ENCODE measurements around the gene TBCD. TPM values are rescaled to one million over a fixed set of nuclear protein-coding genes. Genes with fewer than 3 reads are reported as not detected.

TBCD gene
- total RNA-seq, 1 donor: 22.5 TPM

DNA sequence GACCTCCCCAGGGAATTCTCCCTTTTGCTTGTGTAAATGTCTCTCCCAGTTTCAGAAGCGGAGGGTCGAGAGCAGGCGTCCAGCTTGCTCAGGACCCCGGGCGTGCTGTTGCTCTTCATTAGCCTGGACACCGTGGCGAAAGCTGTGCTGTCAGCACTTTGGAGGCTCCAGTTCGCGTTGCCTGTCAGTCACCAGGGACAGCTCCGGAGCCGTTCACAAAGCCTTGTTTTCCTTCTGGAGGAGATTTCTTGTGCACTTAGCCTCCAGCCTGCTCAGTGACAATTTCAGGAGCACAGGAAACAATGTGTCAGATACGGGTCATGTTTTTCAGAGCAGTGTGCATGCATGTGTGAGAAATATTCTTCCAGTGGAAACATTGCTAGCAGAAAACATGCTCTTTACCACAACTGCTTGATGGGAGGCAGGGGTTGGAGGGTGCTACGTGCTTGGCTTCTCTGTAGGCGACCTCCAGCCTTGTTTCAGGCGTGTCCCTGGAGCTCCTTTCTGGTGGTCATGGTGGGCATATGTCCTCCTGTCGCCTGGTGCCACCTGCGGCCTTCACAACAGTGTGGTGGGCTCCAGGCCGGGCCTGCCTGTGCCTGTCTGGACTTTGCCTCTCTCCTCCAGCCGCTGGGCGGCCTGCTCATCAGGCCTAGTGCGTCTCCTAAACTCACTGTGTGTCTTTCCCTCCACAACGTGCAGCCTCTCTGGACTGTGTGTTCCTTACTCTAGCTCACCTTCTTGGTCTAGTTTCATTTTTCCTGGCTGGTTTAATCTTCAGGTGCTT is 59.0 kb downstream of the TBCD start:
- no peak for DNase-seq (ENCODE audit: low read depth)

DNA sequence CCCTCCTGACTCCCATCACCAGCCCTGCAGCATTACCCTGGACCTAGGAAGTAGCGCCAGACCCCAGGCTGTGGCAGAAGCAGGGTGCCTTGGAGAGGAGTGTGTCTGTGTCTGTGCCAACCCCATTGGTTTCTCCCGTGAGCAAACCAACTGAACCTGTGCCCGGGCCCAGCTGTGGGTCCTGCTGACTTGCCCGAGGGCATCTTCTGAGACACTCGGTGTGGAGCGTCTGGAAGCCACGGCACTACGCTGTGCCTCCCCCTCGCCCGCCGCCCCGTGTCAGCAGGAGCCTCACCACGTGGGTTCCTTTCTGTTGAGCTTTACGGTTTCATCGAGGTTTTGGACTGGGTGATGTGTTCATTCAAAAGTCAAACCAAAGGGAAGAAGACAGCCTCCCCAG is 60.2 kb downstream of the TBCD start:
- no peak for DNase-seq (ENCODE audit: low read depth)
- TF ChIP-seq, protein P1, sequence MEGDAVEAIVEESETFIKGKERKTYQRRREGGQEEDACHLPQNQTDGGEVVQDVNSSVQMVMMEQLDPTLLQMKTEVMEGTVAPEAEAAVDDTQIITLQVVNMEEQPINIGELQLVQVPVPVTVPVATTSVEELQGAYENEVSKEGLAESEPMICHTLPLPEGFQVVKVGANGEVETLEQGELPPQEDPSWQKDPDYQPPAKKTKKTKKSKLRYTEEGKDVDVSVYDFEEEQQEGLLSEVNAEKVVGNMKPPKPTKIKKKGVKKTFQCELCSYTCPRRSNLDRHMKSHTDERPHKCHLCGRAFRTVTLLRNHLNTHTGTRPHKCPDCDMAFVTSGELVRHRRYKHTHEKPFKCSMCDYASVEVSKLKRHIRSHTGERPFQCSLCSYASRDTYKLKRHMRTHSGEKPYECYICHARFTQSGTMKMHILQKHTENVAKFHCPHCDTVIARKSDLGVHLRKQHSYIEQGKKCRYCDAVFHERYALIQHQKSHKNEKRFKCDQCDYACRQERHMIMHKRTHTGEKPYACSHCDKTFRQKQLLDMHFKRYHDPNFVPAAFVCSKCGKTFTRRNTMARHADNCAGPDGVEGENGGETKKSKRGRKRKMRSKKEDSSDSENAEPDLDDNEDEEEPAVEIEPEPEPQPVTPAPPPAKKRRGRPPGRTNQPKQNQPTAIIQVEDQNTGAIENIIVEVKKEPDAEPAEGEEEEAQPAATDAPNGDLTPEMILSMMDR (IDR thresholded peaks at IDR 0.05; ENCODE audit: insufficient read depth, low read depth, low read length): no peak
- H3K4me3 ChIP-seq (ENCODE audit: low read depth, low read length): no peak overlapping the region

More for the DNA sequence above, 59.0 kb downstream of the TBCD start:
- H3K4me3 ChIP-seq (ENCODE audit: low read depth, low read length): no peak overlapping the region
- TF ChIP-seq, protein P1 (IDR thresholded peaks at IDR 0.05; ENCODE audit: insufficient read depth, low read depth, low read length): no peak

DNA sequence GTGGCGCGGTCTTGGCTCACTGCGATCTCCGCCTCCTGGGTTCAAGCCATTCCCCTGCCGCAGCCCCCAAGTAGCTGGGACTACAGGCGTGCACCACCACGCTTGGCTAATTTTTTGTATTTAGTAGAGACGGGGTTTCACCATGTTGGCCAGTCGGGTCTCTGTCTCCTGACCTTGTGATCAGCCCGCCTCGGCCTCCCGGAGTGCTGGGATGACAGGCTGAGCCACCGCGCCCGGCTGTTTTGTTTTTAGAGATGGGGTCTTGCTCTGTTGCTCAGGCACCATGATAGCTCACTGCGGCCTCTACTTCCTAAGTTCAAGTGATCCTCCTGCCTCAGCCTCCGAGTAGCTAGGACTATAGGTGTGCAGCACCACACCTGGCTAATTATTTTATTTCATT is 60.7 kb downstream of the TBCD start:
- DNase-seq (ENCODE audit: low read depth): no peak

DNA sequence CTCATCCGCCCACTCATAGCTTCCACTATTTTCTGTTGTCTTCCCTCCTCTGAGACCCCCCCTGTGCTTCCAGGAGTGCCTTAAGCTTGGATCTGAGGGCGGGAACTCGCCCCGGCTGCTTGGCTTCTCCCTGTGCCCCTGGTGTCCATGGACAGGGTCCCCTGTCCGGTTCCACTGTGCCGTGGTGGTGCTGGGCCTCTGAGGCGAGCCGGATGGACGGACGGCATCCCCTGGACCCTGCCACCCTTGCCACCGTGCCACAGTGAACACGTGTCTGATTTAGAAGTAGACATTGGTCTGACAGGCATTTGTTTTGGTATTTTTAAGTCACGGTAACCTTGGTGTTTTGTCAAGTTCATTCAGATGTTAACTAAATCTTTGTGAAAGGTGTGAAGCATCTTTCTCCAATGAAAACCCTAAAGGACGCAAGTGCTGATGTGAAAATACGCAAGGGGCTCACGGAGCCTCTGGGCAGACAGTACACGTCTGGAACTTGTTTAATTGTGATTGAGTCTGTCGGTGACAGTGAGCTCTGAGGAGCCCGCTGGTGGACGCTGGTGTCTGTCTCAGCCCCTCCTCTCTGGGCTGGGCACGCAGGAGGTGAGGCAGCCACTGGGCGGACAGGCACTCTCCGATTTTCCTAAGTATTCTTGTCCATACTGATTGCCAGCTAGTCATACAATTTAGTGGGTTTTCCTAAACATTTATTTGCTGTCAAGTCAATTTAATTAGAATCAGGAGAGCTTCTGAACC is 61.6 kb downstream of the TBCD start:
- TF ChIP-seq, protein P1 (IDR thresholded peaks at IDR 0.05; ENCODE audit: insufficient read depth, low read depth, low read length): no peak
- H3K4me3 ChIP-seq (ENCODE audit: low read depth, low read length): no peak overlapping the region
- DNase-seq (ENCODE audit: low read depth): no peak

More for the DNA sequence above, 60.7 kb downstream of the TBCD start:
- TF ChIP-seq, protein P1 (IDR thresholded peaks at IDR 0.05; ENCODE audit: insufficient read depth, low read depth, low read length): no peak
- H3K4me3 ChIP-seq (ENCODE audit: low read depth, low read length): no peak overlapping the region

DNA sequence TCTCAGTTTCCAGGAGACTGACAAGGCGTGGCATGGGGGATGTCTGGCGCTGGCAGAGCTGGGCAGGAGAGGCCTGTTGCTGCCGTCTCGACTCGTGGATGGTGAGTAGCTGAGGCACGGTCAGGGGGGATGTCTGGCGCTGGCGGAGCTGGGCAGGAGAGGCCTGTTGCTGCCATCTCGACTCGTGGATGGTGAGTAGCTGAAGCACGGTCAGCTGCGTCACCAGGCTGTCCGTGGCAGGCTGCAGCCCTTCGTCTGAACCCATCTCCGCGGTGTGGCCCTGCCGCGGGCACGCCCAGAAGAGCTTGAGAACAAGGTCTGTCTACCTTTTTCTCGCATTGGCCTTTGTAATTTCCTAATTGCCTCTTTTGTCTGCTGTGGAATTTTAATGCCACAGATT is 63.0 kb downstream of the TBCD start:
- H3K4me3 ChIP-seq (ENCODE audit: low read depth, low read length): no peak overlapping the region
- TF ChIP-seq, protein P1 (IDR thresholded peaks at IDR 0.05; ENCODE audit: insufficient read depth, low read depth, low read length): no peak
- DNase-seq (ENCODE audit: low read depth): no peak

DNA sequence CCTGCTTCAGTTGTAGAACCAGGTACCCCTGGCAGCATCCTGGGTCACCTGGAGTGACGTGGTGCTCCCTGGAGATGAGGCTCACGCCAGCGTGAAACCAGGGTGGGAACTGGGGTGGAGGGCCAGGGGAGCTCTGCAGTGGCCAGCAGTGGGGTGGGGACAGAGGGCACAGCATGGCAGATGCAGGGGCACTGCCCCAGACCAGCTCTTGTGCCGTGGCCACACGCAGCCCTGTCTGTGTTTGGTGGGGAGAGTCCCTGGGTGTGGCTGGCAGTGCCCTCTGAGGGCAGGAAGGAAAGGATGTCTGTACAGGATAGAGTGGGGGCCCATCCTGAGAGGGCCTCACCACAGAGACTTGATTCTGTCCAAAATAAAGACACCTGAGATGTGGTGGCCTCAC is 63.5 kb downstream of the TBCD start:
- TF ChIP-seq, protein P1 (IDR thresholded peaks at IDR 0.05; ENCODE audit: insufficient read depth, low read depth, low read length): no peak
- DNase-seq (ENCODE audit: low read depth): no peak
- H3K4me3 ChIP-seq (ENCODE audit: low read depth, low read length): no peak overlapping the region
